Lower leg skin (tissue), 4 donors: ENCODE measurements around the gene KIF5C. TPM values are rescaled to one million over a fixed set of nuclear protein-coding genes. Genes with fewer than 3 reads are reported as not detected.

Source experiments
- DNase-seq, 2 donors: peaks; one replicate each; pipeline ENCODE4 v3.0.0-alpha.2; 2019; ENCODE audit warnings: low spot score in 2 of 2
- H3K4me3 ChIP-seq: fragments of 200-600 bp; sonication (generic); 2 replicates; pipeline ENCODE4 v1.5.1; 2017; ENCODE audit warnings: mild to moderate bottlenecking, low read depth; ENCODE audit not compliant: poor library complexity, severe bottlenecking
- POLR2A ChIP-seq, 2 donors: fragments of 450-650 bp; IDR thresholded peaks; one replicate each; pipeline ENCODE4 v1.6.1; 2016 to 2017; ENCODE audit warnings: antibody characterized with exemption in 2 of 2, mild to moderate bottlenecking in 1 of 2, moderate library complexity in 1 of 2
- WGBS, 2 donors: methylation state at CpG; one replicate each; pipeline ENCODE4 v1.1.5; 2018; 5-methylcytosine and 5-hydroxymethylcytosine counted together
- intact Hi-C: fragments of 100-400 bp; cut with DNase I; formaldehyde crosslinking; loops from one replicate; pipeline ENCODE4 v1.15.0; 2023; ENCODE audit warnings: low total_unique reads
- total RNA-seq, 4 donors: library from RNA; depleted of rRNA; stranded (reverse); fragments of >200 nt; gene quantifications; one replicate each; pipeline ENCODE4 v1.1.0, GENCODE V29; 2016
- TF ChIP-seq, protein P1 (sequence below), 3 donors: fragments of 450-650 bp; IDR thresholded peaks; one replicate each; pipeline ENCODE4 v1.5.1; 2016; ENCODE audit warnings: antibody characterized with exemption in 3 of 3, mild to moderate bottlenecking in 3 of 3, moderate library complexity in 2 of 3

KIF5C gene
- total RNA-seq, 4 donors from 2014 or later: 0.99 to 1.9 (median 1.3) TPM

DNA sequence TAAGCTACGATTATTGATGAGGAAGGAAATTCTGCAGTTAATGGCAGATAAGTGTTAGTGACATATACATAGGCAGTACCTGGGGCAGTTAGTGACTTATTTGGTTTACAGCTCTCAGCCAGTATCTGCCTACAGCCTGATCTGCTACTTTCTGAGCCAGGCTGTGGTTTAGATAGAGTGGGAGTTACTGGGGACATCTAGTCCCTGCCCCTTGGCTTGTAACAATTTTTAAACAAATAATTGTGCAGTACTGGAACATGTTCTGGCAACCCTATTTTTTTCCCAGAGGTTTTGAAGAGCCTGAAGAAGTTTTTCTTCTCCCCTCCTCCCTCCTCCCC is 2.3 kb downstream of the KIF5C start:
- TF ChIP-seq, protein P1, sequence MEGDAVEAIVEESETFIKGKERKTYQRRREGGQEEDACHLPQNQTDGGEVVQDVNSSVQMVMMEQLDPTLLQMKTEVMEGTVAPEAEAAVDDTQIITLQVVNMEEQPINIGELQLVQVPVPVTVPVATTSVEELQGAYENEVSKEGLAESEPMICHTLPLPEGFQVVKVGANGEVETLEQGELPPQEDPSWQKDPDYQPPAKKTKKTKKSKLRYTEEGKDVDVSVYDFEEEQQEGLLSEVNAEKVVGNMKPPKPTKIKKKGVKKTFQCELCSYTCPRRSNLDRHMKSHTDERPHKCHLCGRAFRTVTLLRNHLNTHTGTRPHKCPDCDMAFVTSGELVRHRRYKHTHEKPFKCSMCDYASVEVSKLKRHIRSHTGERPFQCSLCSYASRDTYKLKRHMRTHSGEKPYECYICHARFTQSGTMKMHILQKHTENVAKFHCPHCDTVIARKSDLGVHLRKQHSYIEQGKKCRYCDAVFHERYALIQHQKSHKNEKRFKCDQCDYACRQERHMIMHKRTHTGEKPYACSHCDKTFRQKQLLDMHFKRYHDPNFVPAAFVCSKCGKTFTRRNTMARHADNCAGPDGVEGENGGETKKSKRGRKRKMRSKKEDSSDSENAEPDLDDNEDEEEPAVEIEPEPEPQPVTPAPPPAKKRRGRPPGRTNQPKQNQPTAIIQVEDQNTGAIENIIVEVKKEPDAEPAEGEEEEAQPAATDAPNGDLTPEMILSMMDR (IDR thresholded peaks at IDR 0.05): no peak
- no peak for TF ChIP-seq POLR2A (IDR thresholded peaks at IDR 0.05)
- H3K4me3 ChIP-seq: no peak overlapping the region
- no peak for DNase-seq
- intact Hi-C loops: no loop called here
- 7 to 18% methylated on average over 1 of the region's 1 CpG for WGBS, 2 donors

DNA sequence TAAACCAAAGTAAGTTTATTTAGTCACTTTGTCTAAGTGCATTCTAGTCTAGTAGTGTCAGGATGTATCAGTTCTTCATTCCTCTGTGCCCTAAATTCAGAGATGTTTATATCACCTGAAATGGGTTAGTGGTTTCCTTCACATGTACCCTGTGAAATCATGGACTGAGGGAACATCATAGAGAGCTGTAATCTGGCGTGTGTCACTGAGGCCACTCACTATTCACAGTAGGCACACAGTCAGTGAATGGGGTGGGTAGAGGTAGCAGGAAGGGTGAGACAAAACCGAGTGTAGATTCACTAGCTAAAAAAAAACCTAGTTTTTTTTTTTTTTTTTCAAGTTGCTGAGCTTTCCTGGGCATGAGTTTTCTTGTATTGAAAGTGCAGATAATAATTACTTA is 5.6 kb downstream of the KIF5C start:
- DNase-seq: no peak
- WGBS, 2 donors: 80 to 84% methylated on average over 2 of the region's 2 CpGs
- no peak for TF ChIP-seq POLR2A (IDR thresholded peaks at IDR 0.05)
- TF ChIP-seq, protein P1 (IDR thresholded peaks at IDR 0.05): no peak
- no peak overlapping the region for H3K4me3 ChIP-seq
- intact Hi-C loops: loop anchor here (5.0 kb wide), 1 partner anchor 1328 kb away; no protein-coding TSS in a partner anchor

DNA sequence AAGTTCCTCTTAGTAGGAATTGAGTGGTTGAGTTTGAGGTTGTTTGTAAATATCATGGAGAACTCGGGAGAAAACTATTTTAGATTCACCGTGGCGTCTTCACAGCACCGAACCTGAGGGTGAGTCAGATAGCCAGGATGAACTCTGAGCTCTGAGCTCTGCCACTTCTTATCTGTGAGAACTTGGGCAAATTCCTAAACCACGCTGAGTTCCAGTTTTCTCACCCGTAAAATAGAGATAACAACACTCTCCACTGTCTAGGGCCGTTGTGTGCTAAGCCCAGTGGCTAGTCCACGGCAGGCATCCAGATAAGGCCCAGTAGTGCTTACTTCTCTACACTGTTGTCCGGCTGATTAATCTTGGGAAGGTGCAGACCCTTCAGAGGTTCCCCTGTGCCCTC is 7.0 kb downstream of the KIF5C start:
- no peak for DNase-seq
- no peak overlapping the region for H3K4me3 ChIP-seq
- 81 to 94% methylated on average over 9 of the region's 9 CpGs for WGBS, 2 donors
- intact Hi-C loops: loop anchor here (5.0 kb wide), 1 partner anchor 1330 kb away; no protein-coding TSS in a partner anchor
- TF ChIP-seq POLR2A (IDR thresholded peaks at IDR 0.05): no peak

DNA sequence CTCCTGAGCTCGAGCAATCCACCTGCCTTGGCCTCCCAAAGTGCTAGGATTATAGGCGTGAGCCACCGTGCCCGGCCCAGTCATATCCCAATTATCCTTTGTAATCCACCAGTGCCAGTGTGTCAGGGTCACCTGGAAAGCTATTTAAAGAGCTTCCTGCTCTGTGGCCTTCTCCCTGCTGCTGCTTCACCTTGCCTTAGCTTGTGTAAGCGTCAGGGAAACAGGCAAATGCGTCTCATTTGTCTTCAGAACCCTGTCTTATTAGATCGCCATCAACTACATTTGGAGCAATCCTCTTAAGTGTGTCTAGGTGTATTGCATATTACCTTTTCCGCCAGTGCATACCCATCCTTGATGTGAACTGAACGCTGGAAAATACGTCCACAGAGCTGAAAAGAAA is 10.2 kb downstream of the KIF5C start:
- H3K4me3 ChIP-seq: no peak overlapping the region
- TF ChIP-seq, protein P1 (IDR thresholded peaks at IDR 0.05): no peak
- no peak for TF ChIP-seq POLR2A (IDR thresholded peaks at IDR 0.05)
- WGBS, 2 donors: 90 to 91% methylated on average over 10 of the region's 10 CpGs
- intact Hi-C loops: no loop called here
- no peak for DNase-seq

DNA sequence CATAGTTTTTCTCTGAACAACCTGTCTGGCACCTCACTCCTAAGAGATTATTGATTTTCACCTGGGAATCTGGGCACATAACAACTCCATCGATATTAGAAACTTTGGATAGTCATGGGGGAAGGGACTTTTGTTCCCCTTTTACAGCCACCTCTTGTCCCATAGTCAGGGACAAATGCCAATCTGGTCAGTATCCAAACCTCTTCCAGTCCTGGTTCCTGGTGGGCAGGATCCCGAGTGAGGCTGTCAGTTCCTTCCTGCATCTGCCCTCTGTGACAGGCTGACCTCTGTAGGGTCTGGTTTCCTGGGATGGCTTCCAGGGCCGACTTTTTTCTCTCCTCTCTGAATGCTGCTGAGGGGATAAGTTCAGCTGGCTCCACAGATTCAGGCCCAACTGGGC is 11.0 kb downstream of the KIF5C start:
- intact Hi-C loops: no loop called here
- 62 to 65% methylated on average over 3 of the region's 3 CpGs for WGBS, 2 donors

DNA sequence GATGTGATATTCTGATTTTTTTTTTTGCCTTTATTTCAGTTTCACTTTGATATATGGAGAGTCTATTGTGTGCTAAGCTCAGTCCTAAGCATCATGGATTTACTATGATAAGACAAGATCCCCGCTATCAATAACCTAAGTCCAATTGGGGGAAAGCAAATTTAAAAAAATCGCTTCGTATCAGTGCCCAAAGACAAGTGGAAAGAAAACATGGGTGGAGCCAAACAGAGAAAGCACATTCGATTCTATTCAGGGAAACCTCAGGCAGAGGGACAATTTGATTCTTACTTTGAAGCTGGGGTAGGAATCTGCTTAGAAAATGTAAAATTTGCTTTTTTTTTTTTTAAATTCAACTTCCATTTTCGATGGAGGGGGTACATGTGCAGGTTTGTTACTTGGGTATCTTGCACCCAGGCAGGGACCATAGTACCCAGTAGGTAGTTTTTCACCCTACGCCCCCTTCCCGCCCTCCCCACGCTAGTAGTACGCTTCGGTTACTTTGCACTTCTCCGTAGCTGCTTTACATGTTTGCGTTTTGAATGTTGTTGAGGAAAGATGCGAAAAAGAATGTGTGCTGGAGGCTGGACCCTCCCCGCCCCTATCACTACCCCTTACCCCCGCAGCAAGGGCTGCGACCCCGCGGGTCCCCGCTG is 12.4 kb downstream of the KIF5C start:
- no peak for DNase-seq
- WGBS, 2 donors: 10 to 16% methylated on average over 16 to 19 of the region's 19 CpGs
- TF ChIP-seq, protein P1 (IDR thresholded peaks at IDR 0.05): no peak
- TF ChIP-seq POLR2A (IDR thresholded peaks at IDR 0.05): no peak
- H3K4me3 ChIP-seq: no peak overlapping the region
- intact Hi-C loops: no loop called here

More for the DNA sequence above, 11.0 kb downstream of the KIF5C start:
- H3K4me3 ChIP-seq: no peak overlapping the region
- TF ChIP-seq, protein P1 (IDR thresholded peaks at IDR 0.05): no peak
- no peak for TF ChIP-seq POLR2A (IDR thresholded peaks at IDR 0.05)
- no peak for DNase-seq
